HUES48 (cell line): ENCODE data around the gene SEPTIN1.
"Not testable (repeated sequence)": the region's sequence is repeated elsewhere in the genome, so short reads cannot be mapped to it uniquely, and the experiment has no call there.

Experiments
- H3K27ac ChIP-seq: one replicate; pipeline ENCODE4 v1.7.0; 2013; ENCODE audit warnings: low read depth, low read length, inconsistent platforms
- H3K27me3 ChIP-seq: 2 replicates; pipeline ENCODE4 v1.6.1; 2013; ENCODE audit warnings: mild to moderate bottlenecking, low read length; ENCODE audit not compliant: control insufficient read depth, insufficient read depth
- H3K36me3 ChIP-seq: 2 replicates; pipeline ENCODE4 v1.6.1; 2013; ENCODE audit warnings: low read length; ENCODE audit not compliant: control insufficient read depth, insufficient read depth
- H3K4me1 ChIP-seq: 2 replicates; pipeline ENCODE4 v1.6.1; 2013; ENCODE audit warnings: mild to moderate bottlenecking, low read length; ENCODE audit not compliant: control insufficient read depth, insufficient read depth
- H3K4me3 ChIP-seq: 2 replicates; pipeline ENCODE4 v1.5.1; 2013; ENCODE audit warnings: mild to moderate bottlenecking, low read depth, low read length
- H3K9ac ChIP-seq: 2 replicates; pipeline ENCODE4 v1.6.1; 2013; ENCODE audit warnings: mild to moderate bottlenecking, low read depth, low read length, moderate library complexity
- H3K9me3 ChIP-seq: 2 replicates; pipeline ENCODE4 v1.6.1; 2013; ENCODE audit warnings: low read length; ENCODE audit not compliant: control insufficient read depth, insufficient read depth

The SEPTIN1 gene

DNA sequence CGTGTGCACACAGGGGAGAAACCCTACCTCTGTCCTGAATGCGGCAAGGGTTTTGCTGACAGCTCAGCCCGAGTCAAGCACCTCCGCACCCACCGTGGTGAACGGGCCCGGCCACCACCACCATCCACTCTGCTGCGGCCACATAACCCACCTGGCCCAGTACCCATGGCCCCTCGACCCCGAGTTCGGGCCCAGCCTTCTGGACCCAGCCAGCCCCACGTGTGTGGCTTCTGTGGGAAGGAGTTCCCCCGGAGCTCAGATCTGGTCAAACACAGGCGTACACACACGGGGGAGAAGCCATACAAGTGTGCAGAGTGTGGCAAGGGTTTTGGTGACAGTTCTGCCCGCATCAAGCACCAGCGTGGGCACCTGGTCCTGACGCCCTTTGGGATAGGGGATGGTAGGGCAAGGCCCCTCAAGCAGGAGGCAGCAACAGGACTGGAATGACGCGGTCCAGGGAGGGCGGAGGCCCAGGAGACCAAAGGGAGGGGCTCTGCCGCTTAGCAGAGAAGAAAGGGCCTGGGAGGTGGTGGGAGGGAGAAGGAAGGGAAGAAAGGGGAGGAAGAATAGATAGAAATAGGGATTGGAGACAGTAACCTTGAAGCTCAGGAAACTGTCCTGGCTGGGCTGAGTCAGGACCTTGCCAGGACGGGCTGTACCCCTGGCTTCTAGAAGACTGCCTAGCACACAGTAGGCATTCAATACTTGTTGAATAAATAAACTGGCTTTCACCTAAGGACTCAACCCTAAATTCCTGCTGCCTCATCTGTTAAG is 16.5 kb upstream of the SEPTIN1 start:
- H3K27me3 ChIP-seq, result no peaks in the 10 kb centered on the region
- H3K9me3 ChIP-seq, result no peaks in the 10 kb centered on the region
- H3K36me3 ChIP-seq, result peaks cover 23% of the 10 kb centered on the region
- H3K9ac ChIP-seq, result no peak overlapping the region
- H3K4me1 ChIP-seq, result peaks cover 16% of the 10 kb centered on the region
- peak overlapping the region; percentile 99 for H3K27ac ChIP-seq
- no peak overlapping the region for H3K4me3 ChIP-seq

- Histone ChIP-seq H3K27me3 (no peaks in the 10 kb centered on the region), H3K36me3 (peaks cover 23% of the 10 kb centered on the region), H3K9me3 (no peaks in the 10 kb centered on the region), H3K9ac (no peak overlapping the region), H3K4me3 (no peak overlapping the region), H3K27ac (peak overlapping the region; percentile 99), H3K4me1 (peaks cover 16% of the 10 kb centered on the region)
These were observed 15.7 kb upstream of the SEPTIN1 start for GRCh38 chr16:30397776-30398660.

DNA sequence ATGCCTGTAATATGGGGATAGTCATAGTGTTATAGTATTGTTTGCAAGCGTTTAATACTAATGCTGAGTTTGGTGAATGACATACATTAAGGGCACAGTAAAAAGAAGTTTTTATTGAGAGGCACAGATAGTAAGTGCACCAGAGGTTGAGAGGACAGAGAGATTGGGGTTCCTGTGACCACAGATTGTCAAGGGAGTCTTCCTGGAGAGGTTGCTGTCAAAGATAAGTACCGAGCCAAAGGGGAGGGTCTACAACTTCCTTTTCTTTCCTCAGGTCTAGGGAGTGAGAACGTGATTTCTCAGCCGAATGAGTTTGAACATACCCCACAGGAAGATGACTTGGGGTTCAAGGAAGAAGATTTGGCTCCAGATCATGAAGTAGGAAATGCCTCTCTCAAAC is 14.7 kb upstream of the SEPTIN1 start:
- no peak overlapping the region for H3K9ac ChIP-seq

GRCh38 chr16:30396627-30397026 is 14.3 kb upstream of the SEPTIN1 start:
- H3K27ac ChIP-seq, result not testable (repeated sequence)
- peaks cover 16% of the 10 kb centered on the region for H3K4me1 ChIP-seq

More for the DNA sequence above, 14.7 kb upstream of the SEPTIN1 start:
- peaks cover 23% of the 10 kb centered on the region for H3K36me3 ChIP-seq
- no peaks in the 10 kb centered on the region for H3K27me3 ChIP-seq
- no peaks in the 10 kb centered on the region for H3K9me3 ChIP-seq
- H3K4me1 ChIP-seq, result peaks cover 16% of the 10 kb centered on the region
- H3K27ac ChIP-seq, result no peak overlapping the region
- no peak overlapping the region for H3K4me3 ChIP-seq

GRCh38 chr16:30395992-30396585 is 13.7 kb upstream of the SEPTIN1 start:
- Histone ChIP-seq H3K27ac (peak overlapping the region; percentile 99), H3K9me3 (no peaks in the 10 kb centered on the region), H3K4me1 (peaks cover 16% of the 10 kb centered on the region), H3K27me3 (no peaks in the 10 kb centered on the region), H3K36me3 (peaks cover 23% of the 10 kb centered on the region), H3K9ac (peak overlapping the region; percentile 97), H3K4me3 (peak overlapping the region; percentile 85)

More at GRCh38 chr16:30396627-30397026, 14.3 kb upstream of the SEPTIN1 start:
- Histone ChIP-seq H3K36me3 (peaks cover 23% of the 10 kb centered on the region), H3K4me3 (peak overlapping the region; percentile 85)
- H3K9ac ChIP-seq, H3K9me3 ChIP-seq, H3K27me3 ChIP-seq: not testable (repeated sequence)

DNA sequence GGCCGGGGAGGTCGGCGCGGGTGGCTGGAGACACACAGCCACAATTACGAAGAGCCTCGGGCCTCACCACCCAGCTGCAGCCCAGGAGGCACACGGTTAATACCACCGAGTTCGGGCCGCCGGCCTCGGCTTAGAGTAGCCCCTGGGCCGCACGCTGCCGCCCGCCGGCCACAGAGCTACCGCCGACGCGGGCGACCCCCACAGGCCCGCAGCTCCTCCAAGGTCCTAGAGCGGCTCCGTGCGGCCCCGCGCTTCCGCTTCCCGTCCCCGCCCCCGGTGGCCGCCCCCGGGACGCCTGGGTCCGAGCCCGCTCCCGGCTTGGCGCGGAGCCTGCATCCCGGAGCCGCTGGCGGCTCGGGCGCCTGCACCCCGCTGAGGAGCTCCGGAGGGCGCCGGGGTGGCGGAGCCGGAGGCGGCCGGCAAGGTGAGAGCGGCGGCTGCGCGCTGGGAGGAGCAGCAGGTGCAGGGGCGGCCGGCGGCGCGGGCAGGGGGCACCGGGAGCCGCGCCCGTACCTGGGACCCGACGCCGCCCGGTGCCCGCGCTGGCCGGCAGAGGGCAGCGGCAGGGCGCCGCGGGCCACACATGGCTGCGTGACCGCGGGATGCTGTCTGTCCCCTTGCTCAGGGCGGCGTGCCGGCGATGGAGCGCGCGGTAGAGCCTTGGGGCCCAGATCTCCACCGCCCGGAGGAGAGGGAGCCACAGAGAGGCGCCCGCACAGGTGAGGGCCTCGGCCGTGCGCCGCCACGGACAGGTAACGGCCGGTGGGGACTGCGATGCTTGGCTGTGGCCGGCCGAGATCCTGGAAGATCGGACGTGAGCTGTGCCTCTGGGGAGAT is 13.0 kb upstream of the SEPTIN1 start, which contains the start of gene ZNF48:
Gene ZNF48, plus strand, starts transcription at position 266 of the 837 bp plus-strand sequence. Its CDS starts 375 bp downstream, at position 641.
- Histone ChIP-seq H3K27ac (peak within 1 kb of the TSS; percentile 99), H3K4me3 (peak within 1 kb of the TSS; percentile 85), H3K36me3 (peaks cover 23% of the 10 kb centered on the region), H3K9ac (peak within 1 kb of the TSS; percentile 97), H3K4me1 (peaks cover 16% of the 10 kb centered on the region), H3K9me3 (no peaks in the 10 kb centered on the region), H3K27me3 (no peaks in the 10 kb centered on the region)

- Histone ChIP-seq H3K4me1 (peaks cover 14% of the 10 kb centered on the region), H3K4me3 (peak overlapping the region; percentile 85), H3K27ac (peak overlapping the region; percentile 99), H3K27me3 (no peaks in the 10 kb centered on the region), H3K9me3 (no peaks in the 10 kb centered on the region), H3K9ac (peak overlapping the region; percentile 97), H3K36me3 (peaks cover 23% of the 10 kb centered on the region)
These were observed 12.3 kb upstream of the SEPTIN1 start for GRCh38 chr16:30394592-30395154.

- no peaks in the 10 kb centered on the region for H3K36me3 ChIP-seq
- H3K27me3 ChIP-seq, result no peaks in the 10 kb centered on the region
- no peak overlapping the region for H3K9ac ChIP-seq
- no peaks in the 10 kb centered on the region for H3K4me1 ChIP-seq
- no peak overlapping the region for H3K27ac ChIP-seq
- no peaks in the 10 kb centered on the region for H3K9me3 ChIP-seq
- no peak overlapping the region for H3K4me3 ChIP-seq
These were observed 1.2 kb upstream of the SEPTIN1 start for GRCh38 chr16:30383521-30383920.

DNA sequence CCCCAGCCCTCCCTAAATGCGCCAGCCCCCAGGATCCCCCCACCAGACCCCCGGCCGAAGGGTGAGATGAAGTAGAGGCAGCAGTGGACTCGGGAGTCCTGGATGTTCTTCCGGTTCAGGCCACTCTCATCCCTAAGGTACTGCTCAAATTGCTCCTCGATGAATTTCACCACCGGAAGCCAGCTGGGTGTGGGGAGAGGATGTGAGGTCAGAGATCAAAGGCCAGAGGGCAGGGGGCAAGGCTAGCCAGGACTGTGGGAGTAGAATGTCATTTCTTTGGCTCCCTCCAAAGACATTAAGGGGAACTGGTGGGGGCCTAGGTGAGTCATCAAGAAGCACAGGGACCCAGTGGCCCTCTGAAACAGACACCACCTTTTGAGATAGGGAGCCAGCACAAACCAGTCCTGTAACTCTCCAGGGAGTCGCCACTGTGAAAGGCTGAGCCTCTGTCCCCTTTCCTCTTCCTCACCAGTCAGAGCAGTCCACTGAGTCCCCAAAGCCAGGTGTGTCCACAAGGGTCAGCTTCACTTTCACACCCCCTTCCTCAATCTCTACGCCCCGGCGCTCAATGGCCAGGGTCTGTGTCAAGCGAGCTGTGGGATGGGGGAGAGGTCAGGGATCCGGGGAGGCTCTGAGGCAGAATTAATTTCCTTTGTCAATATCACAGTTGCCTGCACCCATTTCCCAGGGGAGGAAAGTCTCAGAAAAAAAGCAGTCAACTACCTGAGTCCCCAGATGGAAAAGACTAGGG is 895 bp downstream of the SEPTIN1 start:
- H3K27me3 ChIP-seq, result no peaks in the 10 kb centered on the region
- H3K27ac ChIP-seq, result peak overlapping the region; percentile 12
- H3K4me1 ChIP-seq, result peaks cover 6% of the 10 kb centered on the region
- H3K36me3 ChIP-seq, result no peaks in the 10 kb centered on the region
- H3K9me3 ChIP-seq, result no peaks in the 10 kb centered on the region
- H3K4me3 ChIP-seq, result no peak overlapping the region
- H3K9ac ChIP-seq, result no peak overlapping the region
